ENCODE results near the gene VGF. TPM values are rescaled to one million over a fixed set of nuclear protein-coding genes. Genes with fewer than 3 reads are reported as not detected.
A peak's percentile ranks its signal among the peaks of the same experiment; 100 is the strongest.

Gene VGF
- total and polyA plus RNA-seq, 2 experiments from 2014 or later, result 0.18 to 1.2 TPM

- peak; percentile 95 for DNase-seq (ENCODE audit: low read depth in 1 of 2, low spot score in 1 of 2)
- Histone ChIP-seq H3K36me3 (no peaks in the 10 kb centered on the region), H3K4me3 (peak within 1 kb of the TSS; percentile 86), H3K4me1 (ENCODE audit: low read depth) (no peaks in the 10 kb centered on the region), H3K9me3 (ENCODE audit: low read depth) (no peaks in the 10 kb centered on the region), H3K27me3 (no peaks in the 10 kb centered on the region), H3K27ac (no peak within 1 kb of the TSS)
- TF ChIP-seq, protein P1, sequence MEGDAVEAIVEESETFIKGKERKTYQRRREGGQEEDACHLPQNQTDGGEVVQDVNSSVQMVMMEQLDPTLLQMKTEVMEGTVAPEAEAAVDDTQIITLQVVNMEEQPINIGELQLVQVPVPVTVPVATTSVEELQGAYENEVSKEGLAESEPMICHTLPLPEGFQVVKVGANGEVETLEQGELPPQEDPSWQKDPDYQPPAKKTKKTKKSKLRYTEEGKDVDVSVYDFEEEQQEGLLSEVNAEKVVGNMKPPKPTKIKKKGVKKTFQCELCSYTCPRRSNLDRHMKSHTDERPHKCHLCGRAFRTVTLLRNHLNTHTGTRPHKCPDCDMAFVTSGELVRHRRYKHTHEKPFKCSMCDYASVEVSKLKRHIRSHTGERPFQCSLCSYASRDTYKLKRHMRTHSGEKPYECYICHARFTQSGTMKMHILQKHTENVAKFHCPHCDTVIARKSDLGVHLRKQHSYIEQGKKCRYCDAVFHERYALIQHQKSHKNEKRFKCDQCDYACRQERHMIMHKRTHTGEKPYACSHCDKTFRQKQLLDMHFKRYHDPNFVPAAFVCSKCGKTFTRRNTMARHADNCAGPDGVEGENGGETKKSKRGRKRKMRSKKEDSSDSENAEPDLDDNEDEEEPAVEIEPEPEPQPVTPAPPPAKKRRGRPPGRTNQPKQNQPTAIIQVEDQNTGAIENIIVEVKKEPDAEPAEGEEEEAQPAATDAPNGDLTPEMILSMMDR (IDR thresholded peaks at IDR 0.05; ENCODE audit: low read depth, low read length), result no peak
These were observed 11.2 kb downstream of the VGF start, which contains the start of gene AP1S1 for GRCh38 chr7:101153969-101154692. TSS of gene AP1S1 (plus strand) at chr7:101154476. CDS start at chr7:101154515, 39 bp downstream.

- H3K27me3 ChIP-seq, result no peaks in the 10 kb centered on the region
- no peak overlapping the region for H3K27ac ChIP-seq
- H3K36me3 ChIP-seq, result no peaks in the 10 kb centered on the region
- H3K4me1 ChIP-seq (ENCODE audit: low read depth), result no peaks in the 10 kb centered on the region
- TF ChIP-seq, protein P1 (IDR thresholded peaks at IDR 0.05; ENCODE audit: low read depth, low read length), result no peak
- H3K9me3 ChIP-seq (ENCODE audit: low read depth), result no peaks in the 10 kb centered on the region
- no peak for DNase-seq (ENCODE audit: low read depth in 1 of 2, low spot score in 1 of 2)
- no peak overlapping the region for H3K4me3 ChIP-seq
These were observed 13.3 kb downstream of the VGF start for GRCh38 chr7:101151908-101152651.

- Histone ChIP-seq H3K4me1 (ENCODE audit: low read depth) (peaks cover 4% of the 10 kb centered on the region), H3K9me3 (ENCODE audit: low read depth) (no peaks in the 10 kb centered on the region), H3K4me3 (no peak overlapping the region), H3K27ac (no peak overlapping the region), H3K27me3 (peaks cover 8% of the 10 kb centered on the region), H3K36me3 (no peaks in the 10 kb centered on the region)
- TF ChIP-seq, protein P1 (IDR thresholded peaks at IDR 0.05; ENCODE audit: low read depth, low read length), result no peak
- no peak for DNase-seq (ENCODE audit: low read depth in 1 of 2, low spot score in 1 of 2)
These were observed 24.5 kb downstream of the VGF start for GRCh38 chr7:101140746-101141382.

DNA sequence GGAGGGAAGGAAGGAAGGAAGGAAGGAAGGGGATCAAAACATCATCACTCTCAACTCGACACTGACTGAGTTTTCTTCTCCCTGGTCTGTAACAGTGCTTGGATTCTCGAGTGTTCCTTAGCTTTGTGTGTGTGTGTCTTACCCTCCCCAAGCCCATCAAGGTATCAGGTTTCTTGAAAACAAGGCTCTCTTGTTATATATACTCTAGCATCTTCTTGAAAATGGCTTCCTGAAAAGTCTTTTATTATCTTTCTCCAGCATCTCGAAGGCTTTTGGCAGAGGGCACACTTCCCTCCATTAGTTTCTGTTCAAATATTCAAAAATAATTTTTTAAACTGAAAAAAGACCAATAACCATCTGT is 25.1 kb downstream of the VGF start:
- peak in 1 of 2 donors; percentile 47 for DNase-seq (ENCODE audit: low read depth in 1 of 2, low spot score in 1 of 2)
- no peak overlapping the region for H3K27ac ChIP-seq

DNA sequence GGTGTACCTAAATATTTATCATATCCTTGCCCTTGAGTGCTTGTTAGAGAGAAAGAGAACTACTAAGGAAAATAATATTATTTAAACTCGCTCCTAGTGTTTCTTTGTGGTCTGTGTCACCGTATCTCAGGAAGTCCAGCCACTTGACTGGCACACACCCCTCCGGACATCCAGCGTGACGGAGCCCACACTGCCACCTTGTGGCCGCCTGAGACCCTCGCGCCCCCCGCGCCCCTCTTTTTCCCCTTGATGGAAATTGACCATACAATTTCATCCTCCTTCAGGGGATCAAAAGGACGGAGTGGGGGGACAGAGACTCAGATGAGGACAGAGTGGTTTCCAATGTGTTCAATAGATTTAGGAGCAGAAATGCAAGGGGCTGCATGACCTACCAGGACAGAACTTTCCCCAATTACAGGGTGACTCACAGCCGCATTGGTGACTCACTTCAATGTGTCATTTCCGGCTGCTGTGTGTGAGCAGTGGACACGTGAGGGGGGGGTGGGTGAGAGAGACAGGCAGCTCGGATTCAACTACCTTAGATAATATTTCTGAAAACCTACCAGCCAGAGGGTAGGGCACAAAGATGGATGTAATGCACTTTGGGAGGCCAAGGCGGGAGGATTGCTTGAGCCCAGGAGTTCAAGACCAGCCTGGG is 27.0 kb downstream of the VGF start:
- H3K36me3 ChIP-seq, result no peaks in the 10 kb centered on the region
- no peak overlapping the region for H3K4me3 ChIP-seq
- no peak overlapping the region for H3K27ac ChIP-seq
- H3K27me3 ChIP-seq, result peaks cover 6% of the 10 kb centered on the region
- peaks cover 4% of the 10 kb centered on the region for H3K4me1 ChIP-seq (ENCODE audit: low read depth)
- TF ChIP-seq, protein P1 (IDR thresholded peaks at IDR 0.05; ENCODE audit: low read depth, low read length), result peak; percentile 64
- DNase-seq (ENCODE audit: low read depth in 1 of 2, low spot score in 1 of 2), result peak; percentile 73 to 97
- no peaks in the 10 kb centered on the region for H3K9me3 ChIP-seq (ENCODE audit: low read depth)

More for the DNA sequence above, 25.1 kb downstream of the VGF start:
- Histone ChIP-seq H3K4me3 (no peak overlapping the region), H3K9me3 (ENCODE audit: low read depth) (no peaks in the 10 kb centered on the region), H3K27me3 (peaks cover 8% of the 10 kb centered on the region), H3K4me1 (ENCODE audit: low read depth) (peaks cover 4% of the 10 kb centered on the region), H3K36me3 (no peaks in the 10 kb centered on the region)
- TF ChIP-seq, protein P1 (IDR thresholded peaks at IDR 0.05; ENCODE audit: low read depth, low read length), result no peak

All from cardiac muscle cell (in vitro differentiated cells and primary cell).